ENCODE data around the gene TNFSF8. TPM values are rescaled to one million over a fixed set of nuclear protein-coding genes. Genes with fewer than 3 reads are reported as not detected.

The TNFSF8 gene
- total and polyA plus RNA-seq, 2 donors (not counting 3 experiments of a cell fraction or from before 2014, with no cell fraction given) = not detected

DNA sequence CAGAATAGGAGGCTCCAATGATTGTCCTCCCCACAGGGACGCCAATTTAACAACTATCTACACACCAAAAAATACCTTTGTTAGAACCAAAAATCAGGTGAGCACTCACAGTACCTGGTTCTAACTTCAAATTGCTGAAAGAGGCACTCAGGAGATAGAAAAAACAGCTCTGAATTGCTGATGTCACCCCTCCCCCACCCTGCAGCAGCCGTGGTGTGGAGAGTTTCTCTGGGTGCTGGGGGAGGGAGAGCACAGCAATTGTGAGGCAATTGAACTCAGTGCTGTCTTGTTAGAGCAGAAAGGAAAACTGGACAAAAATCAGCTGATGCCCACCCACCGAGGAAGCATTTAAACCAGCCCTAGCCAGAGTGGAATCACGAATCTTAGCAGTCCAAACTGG lies 41.8 kb downstream of the TNFSF8 start:
- Histone ChIP-seq H2AFZ (ENCODE audit: low read depth, low read length) (no peak overlapping the region), H3K27me3 (ENCODE audit: control insufficient read depth in 2 of 2, insufficient read depth in 2 of 2, low read length in 2 of 2) (no peaks in the 10 kb centered on the region), H3K9me3 (replicated peaks; ENCODE audit: control insufficient read depth, insufficient read depth, low read length) (no peaks in the 10 kb centered on the region), H3K4me3 (replicated peaks in 1 of 3; ENCODE audit: insufficient read depth in 1 of 3, low read depth in 1 of 3, low read length in 3 of 3) (no peak overlapping the region), H4K20me1 (replicated peaks; ENCODE audit: control insufficient read depth, extremely low read depth, insufficient read depth, low read length) (no peaks in the 10 kb centered on the region), H3K9me1 (replicated peaks; ENCODE audit: control insufficient read depth, extremely low read depth, insufficient read depth, low read length) (no peaks in the 10 kb centered on the region), H3K4me1 (ENCODE audit: control insufficient read depth, extremely low read depth, insufficient read depth, low read length) (peaks cover 15% of the 10 kb centered on the region), H3K36me3 (ENCODE audit: control insufficient read depth in 2 of 2, extremely low read depth in 1 of 2, insufficient read depth in 2 of 2, low read length in 2 of 2) (no peaks in the 10 kb centered on the region), H3K79me2 (ENCODE audit: control insufficient read depth, insufficient read depth, low read length) (no peaks in the 10 kb centered on the region), H3K9ac (replicated peaks; ENCODE audit: extremely low read depth, insufficient read depth, low read length) (no peak overlapping the region), H3K27ac (ENCODE audit: insufficient read depth, low read depth, low read length) (no peak overlapping the region), H3K4me2 (ENCODE audit: insufficient read depth, low read length) (no peak overlapping the region)
- dilution Hi-C loops (cut with MboI; ENCODE audit: extremely low pct_ligation_motif_present, low sequenced_read_pairs) = no loop called here
- POLR2A ChIA-PET = no interaction called here
- no TSS peak for BruUV-seq (replicated peaks)
- FAIRE-seq (no peak), DNase-seq (ENCODE audit: low read depth, low spot score) (no peak)
- intact Hi-C loops (cut with micrococcal nuclease) = no loop called here
- TF ChIP-seq FOS (IDR thresholded peaks at IDR 0.05; ENCODE audit: borderline replicate concordance, insufficient read depth, low read length) (no peak), GATA2 (IDR thresholded peaks at IDR 0.05; ENCODE audit: insufficient read depth, insufficient read length, low read depth, low read length) (no peak), EZH2 (IDR thresholded peaks at IDR 0.05; ENCODE audit: borderline replicate concordance, low read depth, low read length, severe bottlenecking) (no peak), JUN (IDR thresholded peaks at IDR 0.05; ENCODE audit: borderline replicate concordance, insufficient read depth, insufficient read length, low read depth) (no peak), MYC (IDR thresholded peaks at IDR 0.05; ENCODE audit: low read depth, low read length) (no peak), POLR2A (IDR thresholded peaks at IDR 0.05; ENCODE audit: low read depth, low read length) (no peak), POLR2AphosphoS5 (IDR thresholded peaks at IDR 0.05; ENCODE audit: insufficient read depth, low read depth, low read length) (no peak)
- TF ChIP-seq, protein P1, sequence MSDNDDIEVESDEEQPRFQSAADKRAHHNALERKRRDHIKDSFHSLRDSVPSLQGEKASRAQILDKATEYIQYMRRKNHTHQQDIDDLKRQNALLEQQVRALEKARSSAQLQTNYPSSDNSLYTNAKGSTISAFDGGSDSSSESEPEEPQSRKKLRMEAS (IDR thresholded peaks at IDR 0.05; ENCODE audit: insufficient read depth, insufficient read length) = no peak
- TF ChIP-seq, protein P2, sequence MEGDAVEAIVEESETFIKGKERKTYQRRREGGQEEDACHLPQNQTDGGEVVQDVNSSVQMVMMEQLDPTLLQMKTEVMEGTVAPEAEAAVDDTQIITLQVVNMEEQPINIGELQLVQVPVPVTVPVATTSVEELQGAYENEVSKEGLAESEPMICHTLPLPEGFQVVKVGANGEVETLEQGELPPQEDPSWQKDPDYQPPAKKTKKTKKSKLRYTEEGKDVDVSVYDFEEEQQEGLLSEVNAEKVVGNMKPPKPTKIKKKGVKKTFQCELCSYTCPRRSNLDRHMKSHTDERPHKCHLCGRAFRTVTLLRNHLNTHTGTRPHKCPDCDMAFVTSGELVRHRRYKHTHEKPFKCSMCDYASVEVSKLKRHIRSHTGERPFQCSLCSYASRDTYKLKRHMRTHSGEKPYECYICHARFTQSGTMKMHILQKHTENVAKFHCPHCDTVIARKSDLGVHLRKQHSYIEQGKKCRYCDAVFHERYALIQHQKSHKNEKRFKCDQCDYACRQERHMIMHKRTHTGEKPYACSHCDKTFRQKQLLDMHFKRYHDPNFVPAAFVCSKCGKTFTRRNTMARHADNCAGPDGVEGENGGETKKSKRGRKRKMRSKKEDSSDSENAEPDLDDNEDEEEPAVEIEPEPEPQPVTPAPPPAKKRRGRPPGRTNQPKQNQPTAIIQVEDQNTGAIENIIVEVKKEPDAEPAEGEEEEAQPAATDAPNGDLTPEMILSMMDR (IDR thresholded peaks at IDR 0.05; ENCODE audit: extremely low read depth in 1 of 2, insufficient read depth in 1 of 2, low read depth in 1 of 2, low read length in 2 of 2) = no peak
- CTCF ChIA-PET = interaction anchor here (5.8 kb wide), 1 partner anchor 17 kb away, joined by 32 read pairs; no protein-coding TSS in a partner anchor
